Tibial artery (tissue), 4 donors: ENCODE results near the gene USP1.

Experiments
- DNase-seq, 2 donors: peaks; one replicate each; pipeline ENCODE4 v3.0.0-alpha.2; 2019
- H3K27ac ChIP-seq, 2 donors: fragments of 200-600 bp; sonication (generic) in 1 of 2; 1 replicate in 1 of 2; 2 replicates in 1 of 2; pipeline ENCODE4 v1.5.1; 2018 to 2019; ENCODE audit warnings: mild to moderate bottlenecking in 1 of 2
- H3K27me3 ChIP-seq, 2 donors: fragments of 200-600 bp; sonication (generic) in 1 of 2; one replicate each; pipeline versions ENCODE4 v1.5.1 to v1.6.0; 2016 to 2019
- H3K36me3 ChIP-seq, 3 donors: fragments of 200-600 bp; sonication (generic) in 2 of 3; one replicate each; pipeline ENCODE4 v1.5.1; 2016 to 2019; ENCODE audit warnings: mild to moderate bottlenecking in 2 of 3
- H3K4me1 ChIP-seq, 4 donors: fragments of 200-600 bp; sonication (generic) in 2 of 4; 1 replicate in 3 of 4; 2 replicates in 1 of 4; pipeline ENCODE4 v1.5.1; 2016 to 2019
- H3K4me3 ChIP-seq, 2 donors: fragments of 200-600 bp; sonication (generic) in 1 of 2; 1 replicate in 1 of 2; 2 replicates in 1 of 2; pipeline ENCODE4 v1.5.1; 2018 to 2019; ENCODE audit warnings: mild to moderate bottlenecking in 2 of 2
- H3K9me3 ChIP-seq, 3 donors: fragments of 200-600 bp; sonication (generic) in 1 of 3; one replicate each; pipeline ENCODE4 v1.5.1; 2016 to 2019
- intact Hi-C: fragments of 100-400 bp; cut with DNase I; formaldehyde crosslinking; loops from one replicate; pipeline ENCODE4 v1.15.0; 2023; ENCODE audit warnings: low total_unique reads
- TF ChIP-seq, protein P1 (sequence below), 2 experiments: fragments of 200-600 bp in 1 of 2; fragments of 450-650 bp in 1 of 2; IDR thresholded peaks; one replicate each; pipeline ENCODE4 v1.5.1; 2017 to 2019; ENCODE audit warnings: antibody characterized with exemption in 2 of 2, mild to moderate bottlenecking in 1 of 2, moderate library complexity in 1 of 2

USP1 gene

DNA sequence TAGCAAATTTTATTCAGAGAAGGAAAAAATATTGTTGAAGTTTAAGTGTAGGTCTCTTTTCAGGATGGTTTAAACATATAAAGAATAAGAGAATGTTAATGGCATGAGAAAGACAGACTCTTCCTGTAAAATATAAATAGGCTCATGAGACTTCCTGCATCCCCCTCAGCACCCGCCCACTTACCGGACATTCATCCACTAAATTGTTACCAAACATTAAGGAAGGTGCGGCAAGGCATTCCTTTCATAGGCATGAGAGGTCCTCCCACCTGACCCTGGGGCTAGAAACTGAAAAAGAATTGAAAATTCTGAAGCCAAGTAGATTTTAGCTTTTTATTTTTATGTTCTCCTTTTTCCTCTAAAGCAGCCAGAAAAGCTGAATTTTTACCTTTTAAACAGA lies 10.6 kb upstream of the USP1 start:
- TF ChIP-seq, protein P1, sequence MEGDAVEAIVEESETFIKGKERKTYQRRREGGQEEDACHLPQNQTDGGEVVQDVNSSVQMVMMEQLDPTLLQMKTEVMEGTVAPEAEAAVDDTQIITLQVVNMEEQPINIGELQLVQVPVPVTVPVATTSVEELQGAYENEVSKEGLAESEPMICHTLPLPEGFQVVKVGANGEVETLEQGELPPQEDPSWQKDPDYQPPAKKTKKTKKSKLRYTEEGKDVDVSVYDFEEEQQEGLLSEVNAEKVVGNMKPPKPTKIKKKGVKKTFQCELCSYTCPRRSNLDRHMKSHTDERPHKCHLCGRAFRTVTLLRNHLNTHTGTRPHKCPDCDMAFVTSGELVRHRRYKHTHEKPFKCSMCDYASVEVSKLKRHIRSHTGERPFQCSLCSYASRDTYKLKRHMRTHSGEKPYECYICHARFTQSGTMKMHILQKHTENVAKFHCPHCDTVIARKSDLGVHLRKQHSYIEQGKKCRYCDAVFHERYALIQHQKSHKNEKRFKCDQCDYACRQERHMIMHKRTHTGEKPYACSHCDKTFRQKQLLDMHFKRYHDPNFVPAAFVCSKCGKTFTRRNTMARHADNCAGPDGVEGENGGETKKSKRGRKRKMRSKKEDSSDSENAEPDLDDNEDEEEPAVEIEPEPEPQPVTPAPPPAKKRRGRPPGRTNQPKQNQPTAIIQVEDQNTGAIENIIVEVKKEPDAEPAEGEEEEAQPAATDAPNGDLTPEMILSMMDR (IDR thresholded peaks at IDR 0.05), result no peak
- no peaks in the 10 kb centered on the region for H3K4me1 ChIP-seq
- H3K27me3 ChIP-seq, result no peaks in the 10 kb centered on the region
- no peaks in the 10 kb centered on the region for H3K9me3 ChIP-seq
- H3K4me3 ChIP-seq, result no peak overlapping the region
- DNase-seq, result no peak
- H3K36me3 ChIP-seq, result no peaks in the 10 kb centered on the region
- H3K27ac ChIP-seq, result no peak overlapping the region
- intact Hi-C loops, result no loop called here

DNA sequence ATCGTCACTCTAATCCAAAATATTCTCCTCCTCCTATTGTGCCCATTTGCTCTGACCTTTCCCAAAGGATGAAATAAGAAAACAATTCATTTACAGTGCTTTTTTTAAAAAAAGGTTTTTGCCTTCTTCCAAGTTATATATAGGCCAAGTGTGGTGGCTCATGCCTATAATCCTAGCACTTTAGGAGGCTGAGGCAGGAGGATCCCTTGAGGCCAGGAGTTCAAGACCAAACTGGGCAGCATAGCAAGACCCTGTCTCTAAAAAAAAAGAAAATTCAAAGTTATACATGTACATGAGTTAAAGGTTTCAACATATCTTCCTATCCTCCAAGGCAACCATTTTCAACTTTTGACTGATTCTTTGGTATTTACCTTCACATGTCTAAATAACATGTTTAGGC lies 10.1 kb upstream of the USP1 start:
- Histone ChIP-seq H3K27me3 (no peaks in the 10 kb centered on the region), H3K9me3 (no peaks in the 10 kb centered on the region), H3K27ac (no peak overlapping the region), H3K4me1 (no peaks in the 10 kb centered on the region), H3K36me3 (no peaks in the 10 kb centered on the region), H3K4me3 (no peak overlapping the region)
- TF ChIP-seq, protein P1 (IDR thresholded peaks at IDR 0.05), result no peak
- no peak for DNase-seq
- intact Hi-C loops, result no loop called here

DNA sequence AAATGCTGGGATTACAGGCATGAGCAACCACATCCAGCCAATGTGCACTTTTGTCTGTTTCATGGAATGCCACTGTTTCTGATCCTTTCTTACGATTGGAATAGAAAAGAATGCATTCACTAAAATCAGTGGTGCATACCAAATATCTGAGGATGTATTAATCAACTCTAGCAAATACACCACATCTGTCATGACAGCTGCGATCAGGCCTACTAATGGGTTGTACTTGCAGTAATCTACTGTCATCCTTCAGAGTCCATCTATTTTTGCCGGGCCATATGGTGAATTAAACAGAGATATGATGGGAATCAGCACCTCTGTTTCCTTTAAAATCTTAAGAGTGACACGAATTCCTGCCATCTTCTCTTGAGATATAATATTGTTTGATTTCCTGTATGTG lies 8.5 kb upstream of the USP1 start:
- no peak for DNase-seq
- Histone ChIP-seq H3K4me3 (no peak overlapping the region), H3K9me3 (no peaks in the 10 kb centered on the region), H3K4me1 (no peaks in the 10 kb centered on the region), H3K36me3 (no peaks in the 10 kb centered on the region), H3K27ac (no peak overlapping the region), H3K27me3 (no peaks in the 10 kb centered on the region)
- TF ChIP-seq, protein P1 (IDR thresholded peaks at IDR 0.05), result no peak
- intact Hi-C loops, result no loop called here

DNA sequence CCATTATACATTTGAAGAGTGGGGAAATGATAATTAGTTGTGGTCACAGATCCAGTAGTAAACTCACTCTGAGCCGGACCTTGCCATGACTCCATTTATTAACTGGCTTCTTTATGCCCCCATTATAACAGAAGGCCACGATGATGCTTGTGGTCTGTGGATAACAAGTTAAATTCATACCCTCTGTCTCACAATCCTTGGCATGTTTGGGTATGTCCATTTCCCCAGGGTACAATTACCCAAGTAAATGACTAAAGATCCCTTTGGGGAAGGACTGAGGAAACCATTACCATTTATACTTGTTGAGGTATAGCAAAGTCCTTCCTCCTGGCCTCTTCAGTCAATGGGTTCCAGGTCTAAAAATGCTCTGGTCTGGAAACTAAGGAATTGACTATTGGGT lies 7.3 kb upstream of the USP1 start:
- no peaks in the 10 kb centered on the region for H3K4me1 ChIP-seq
- H3K36me3 ChIP-seq, result no peaks in the 10 kb centered on the region
- H3K27ac ChIP-seq, result no peak overlapping the region
- DNase-seq, result no peak
- H3K4me3 ChIP-seq, result no peak overlapping the region
- intact Hi-C loops, result no loop called here
- H3K9me3 ChIP-seq, result no peaks in the 10 kb centered on the region
- no peaks in the 10 kb centered on the region for H3K27me3 ChIP-seq
- TF ChIP-seq, protein P1 (IDR thresholded peaks at IDR 0.05), result no peak

DNA sequence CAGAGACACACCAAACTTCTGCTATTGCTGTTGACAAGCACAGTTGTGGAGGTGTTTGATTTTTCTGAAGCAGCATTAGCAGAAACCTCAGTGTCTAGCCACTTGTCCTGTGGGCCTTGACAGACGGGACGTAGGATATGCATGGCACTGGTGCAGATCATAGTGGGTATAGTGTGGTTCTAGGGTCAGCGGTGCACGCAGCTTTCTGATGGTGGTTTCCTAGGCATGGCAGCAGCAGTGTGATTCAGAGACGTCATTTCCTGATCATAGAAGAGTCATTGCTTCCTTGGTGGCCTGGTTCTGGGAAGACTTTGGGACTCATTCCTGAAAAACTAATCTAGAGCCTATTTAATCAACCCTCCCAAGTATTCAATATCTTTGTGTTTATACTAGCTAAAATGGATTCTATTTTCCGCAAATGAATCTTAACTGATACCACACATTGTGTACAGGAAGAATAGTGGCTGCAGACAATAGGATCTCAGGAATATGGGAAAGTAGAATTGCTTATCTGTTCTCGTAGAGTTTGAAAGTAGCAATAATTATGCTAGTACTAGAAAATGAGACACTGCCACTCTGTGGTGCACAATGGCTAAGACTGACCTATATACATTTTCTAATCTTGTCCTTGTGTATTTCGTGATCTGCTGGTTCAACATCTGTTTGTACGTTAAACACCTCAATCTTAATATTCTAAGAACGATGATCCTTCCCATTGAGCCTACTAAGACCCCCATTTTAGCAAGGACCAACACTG lies 2.8 kb upstream of the USP1 start:
- intact Hi-C loops, result loop anchor here (5.0 kb wide), 1 partner anchor 702 kb away; no protein-coding TSS in a partner anchor
- H3K4me3 ChIP-seq, result no peak overlapping the region
- TF ChIP-seq, protein P1 (IDR thresholded peaks at IDR 0.05), result no peak
- no peaks in the 10 kb centered on the region for H3K27me3 ChIP-seq
- H3K4me1 ChIP-seq, result peaks cover 0 to 20% (median 17%) of the 10 kb centered on the region in 4 donors
- H3K27ac ChIP-seq, result no peak overlapping the region
- no peaks in the 10 kb centered on the region for H3K9me3 ChIP-seq
- H3K36me3 ChIP-seq, result no peaks in the 10 kb centered on the region
- DNase-seq, result no peak
